H1 (cell line): Measurements from ENCODE around the gene BIRC5. TPM values are rescaled to one million over a fixed set of nuclear protein-coding genes. Genes with fewer than 3 reads are reported as not detected.

ENCODE experiments used
- CTCF ChIA-PET: fragments of 300-600 bp; sonication (Branson Sonifier 250); formaldehyde crosslinking; loops from one replicate; lab custom pipeline; 2021; ENCODE audit not compliant: partially characterized antibody; lab: Charles Lee
- POLR2A ChIA-PET: fragments of 300-600 bp; sonication (Branson Sonifier 250); formaldehyde crosslinking; loops from one replicate; lab custom pipeline; 2021; ENCODE audit warnings: inconsistent platforms; ENCODE audit not compliant: partially characterized antibody; lab: Charles Lee
- DNase-seq, 2 experiments: peaks; one replicate each; pipeline versions ENCODE4 v3.0.0 to v3.0.0-alpha.2; 2010 to 2022; ENCODE audit warnings: low spot score in 2 of 2, low read depth in 1 of 2, mixed read lengths in 1 of 2
- FAIRE-seq: peaks from 2 replicates; lab custom pipeline; 2011; peaks lifted over from hg19 to GRCh38; lab: Jason Lieb, UNC
- H2AFZ ChIP-seq: 2 replicates; pipeline ENCODE4 v1.8.1; 2012; ENCODE audit warnings: low read length, inconsistent platforms
- H2AK5ac ChIP-seq: 2 replicates; pipeline ENCODE4 v1.6.1; 2013; ENCODE audit warnings: low read depth, low read length
- H2BK120ac ChIP-seq: replicated peaks from 2 replicates; pipeline ENCODE3; 2013; ENCODE audit warnings: low read depth, low read length, inconsistent platforms
- H2BK12ac ChIP-seq: 2 replicates; pipeline ENCODE4 v1.6.1; 2013; ENCODE audit warnings: low read depth, low read length
- H2BK15ac ChIP-seq: 2 replicates; pipeline ENCODE4 v1.6.1; 2013; ENCODE audit warnings: low read length
- H2BK20ac ChIP-seq: 2 replicates; pipeline ENCODE4 v1.6.1; 2013; ENCODE audit warnings: low read length
- H2BK5ac ChIP-seq: 2 replicates; pipeline ENCODE4 v1.6.1; 2013; ENCODE audit warnings: low read depth, low read length
- H3K14ac ChIP-seq: 2 replicates; pipeline ENCODE4 v1.6.1; 2013; ENCODE audit warnings: inconsistent platforms; ENCODE audit not compliant: insufficient read length
- H3K18ac ChIP-seq: 2 replicates; pipeline ENCODE4 v1.6.1; 2013; ENCODE audit warnings: low read length; ENCODE audit errors: extremely low read depth
- H3K23ac ChIP-seq: 2 replicates; pipeline ENCODE4 v1.6.1; 2013; ENCODE audit warnings: inconsistent platforms; ENCODE audit not compliant: insufficient read length
- H3K23me2 ChIP-seq: 2 replicates; pipeline ENCODE4 v1.6.1; 2013; ENCODE audit warnings: low read depth, low read length
- H3K27ac ChIP-seq: 2 replicates; pipeline ENCODE4 v1.6.1; 2011; ENCODE audit warnings: low read depth, low read length, inconsistent platforms
- H3K27me3 ChIP-seq, 4 experiments: replicated peaks in 1 of 4; 1 replicate in 1 of 4; 2 replicates in 3 of 4; pipeline versions ENCODE4 v1.6.1 to v1.8.1; 2011 to 2013; ENCODE audit warnings: low read length in 3 of 4, mild to moderate bottlenecking in 3 of 4, inconsistent platforms in 2 of 4, mixed read lengths in 2 of 4, moderate library complexity in 1 of 4; ENCODE audit not compliant: control insufficient read depth in 3 of 4, insufficient read depth in 3 of 4; ENCODE audit errors: extremely low read depth in 1 of 4
- H3K36me3 ChIP-seq, 4 experiments: 2 replicates each; pipeline versions ENCODE4 v1.6.1 to v1.8.1; 2011 to 2013; ENCODE audit warnings: mild to moderate bottlenecking in 4 of 4, low read length in 3 of 4, moderate library complexity in 2 of 4, control low read depth in 1 of 4, inconsistent platforms in 1 of 4; ENCODE audit not compliant: insufficient read depth in 4 of 4, control insufficient read depth in 2 of 4
- H3K4ac ChIP-seq: replicated peaks from 2 replicates; pipeline ENCODE3; 2013; ENCODE audit warnings: low read length, low read depth, mixed read lengths, inconsistent platforms; ENCODE audit not compliant: insufficient read length
- H3K4me1 ChIP-seq, 4 experiments: replicated peaks in 1 of 4; 1 replicate in 1 of 4; 2 replicates in 3 of 4; pipeline versions ENCODE4 v1.6.1 to v1.8.1; 2011 to 2013; ENCODE audit warnings: low read length in 3 of 4, inconsistent platforms in 2 of 4, mixed read lengths in 1 of 4; ENCODE audit not compliant: insufficient read depth in 4 of 4, control insufficient read depth in 3 of 4
- H3K4me2 ChIP-seq, 2 experiments: 2 replicates each; pipeline versions ENCODE4 v1.6.1 to v1.8.1; 2011 to 2013; ENCODE audit warnings: low read depth in 2 of 2, low read length in 2 of 2, control low read depth in 1 of 2, inconsistent platforms in 1 of 2, mild to moderate bottlenecking in 1 of 2; ENCODE audit not compliant: insufficient read depth in 1 of 2
- H3K4me3 ChIP-seq, 4 experiments: fragments of 200-600, 300-600 bp in 1 of 4; sonication (generic), shearing (Covaris generic), sonication (Bioruptor Twin) in 1 of 4; 2 replicates each; pipeline versions ENCODE4 v1.5.1 to v1.8.1; 2011 to 2016; ENCODE audit warnings: low read length in 4 of 4, low read depth in 3 of 4, control low read depth in 2 of 4, inconsistent platforms in 2 of 4, mild to moderate bottlenecking in 2 of 4, mixed read lengths in 1 of 4, moderate library complexity in 1 of 4; ENCODE audit not compliant: insufficient read depth in 2 of 4; ENCODE audit errors: extremely low read depth in 1 of 4
- H3K56ac ChIP-seq: replicated peaks from 2 replicates; pipeline ENCODE3; 2013; ENCODE audit warnings: low read depth, mild to moderate bottlenecking, mixed read lengths, low read length, inconsistent platforms; ENCODE audit not compliant: insufficient read length
- H3K79me1 ChIP-seq: 2 replicates; pipeline ENCODE4 v1.6.1; 2013; ENCODE audit warnings: low read depth, low read length, control low read depth
- H3K79me2 ChIP-seq, 2 experiments: 2 replicates each; pipeline versions ENCODE4 v1.6.1 to v1.8.1; 2012 to 2013; ENCODE audit warnings: low read length in 2 of 2, mild to moderate bottlenecking in 2 of 2, inconsistent platforms in 1 of 2; ENCODE audit not compliant: insufficient read depth in 2 of 2, control insufficient read depth in 1 of 2
- H3K9ac ChIP-seq, 4 experiments: replicated peaks in 1 of 4; 1 replicate in 1 of 4; 2 replicates in 3 of 4; pipeline versions ENCODE4 v1.6.1 to v1.8.1; 2011 to 2013; ENCODE audit warnings: low read depth in 3 of 4, low read length in 3 of 4, control low read depth in 2 of 4, mild to moderate bottlenecking in 2 of 4, moderate library complexity in 2 of 4, inconsistent platforms in 1 of 4; ENCODE audit errors: extremely low read depth in 1 of 4
- H3K9me3 ChIP-seq, 2 experiments: 2 replicates each; pipeline versions ENCODE4 v1.6.1 to v1.8.1; 2012 to 2013; ENCODE audit warnings: mild to moderate bottlenecking in 2 of 2, moderate library complexity in 2 of 2, control low read depth in 1 of 2, inconsistent platforms in 1 of 2, low read depth in 1 of 2, low read length in 1 of 2, mixed read lengths in 1 of 2; ENCODE audit not compliant: insufficient read depth in 2 of 2
- H4K20me1 ChIP-seq, 2 experiments: replicated peaks in 1 of 2; 2 replicates each; pipeline versions ENCODE3 to v1.8.1; 2011 to 2013; ENCODE audit warnings: inconsistent platforms in 2 of 2, low read length in 2 of 2, mild to moderate bottlenecking in 1 of 2; ENCODE audit not compliant: insufficient read depth in 2 of 2, control insufficient read depth in 1 of 2
- H4K5ac ChIP-seq: 2 replicates; pipeline ENCODE4 v1.6.1; 2013; ENCODE audit warnings: low read length, low read depth, mixed read lengths, inconsistent platforms; ENCODE audit not compliant: insufficient read length
- H4K8ac ChIP-seq: 2 replicates; pipeline ENCODE4 v1.8.0; 2013; ENCODE audit warnings: mild to moderate bottlenecking, moderate library complexity, low read length, inconsistent platforms; ENCODE audit not compliant: insufficient read depth; ENCODE audit errors: extremely low read depth
- H4K91ac ChIP-seq: replicated peaks from 2 replicates; pipeline ENCODE3; 2013; ENCODE audit warnings: low read length, mixed read lengths, inconsistent platforms; ENCODE audit not compliant: insufficient read length
- SAP30 ChIP-seq: fragments of 300-600 bp; sonication (generic); IDR thresholded peaks from 2 replicates; pipeline ENCODE4 v1.7.1; 2012; ENCODE audit warnings: low read length, moderate library complexity, mild to moderate bottlenecking, inconsistent platforms; ENCODE audit not compliant: insufficient read depth, insufficient replicate concordance
- TCF12 ChIP-seq: IDR thresholded peaks from 2 replicates; pipeline ENCODE4 v1.6.1; 2011; ENCODE audit warnings: low read depth, mild to moderate bottlenecking, low read length
- WGBS, 2 experiments: shearing (Covaris generic) in 1 of 2; methylation state at CpG; one replicate each; pipeline versions ENCODE4 v1.1.6 to v1.1.7; 2013 to 2015; ENCODE audit warnings: low lambda C conversion rate in 2 of 2, mixed read lengths in 2 of 2, inconsistent platforms in 1 of 2, low coverage in 1 of 2, missing lambda C conversion rate in 1 of 2; ENCODE audit not compliant: insufficient replicate concordance in 2 of 2, insufficient coverage in 1 of 2, insufficient read length in 1 of 2; ENCODE audit errors: extremely low coverage in 1 of 2, missing lambda C conversion rate in 1 of 2; 5-methylcytosine and 5-hydroxymethylcytosine counted together
- polyA plus RNA-seq, 7 experiments: library from polyadenylated mRNA; depleted of rRNA in 3 of 7; stranded (reverse) in 5 of 7; unstranded in 2 of 7; fragments of >200 nt in 5 of 7; fragments of 200-250 nt in 2 of 7; gene quantifications; 1 replicate in 5 of 7; 2 replicates in 1 of 7; 4 replicates in 1 of 7; pipeline versions ENCODE4 v1.2.1 to v1.2.3, GENCODE V29; 2011 to 2013; ENCODE audit warnings: missing spikeins in 2 of 7, mixed read lengths in 2 of 7
- total RNA-seq: library from RNA; stranded (reverse); fragmentation: NEBNext Ultra II Directional; extraction: Animal tissue kit (Norgen Biotek cat#: 25700); gene quantifications from 2 replicates; pipeline ENCODE4 v1.2.1, GENCODE V29; 2021

BIRC5 gene
- total and polyA plus RNA-seq, 2 of the 8 experiments (the other 6 are each of a cell fraction or from before 2014, with no cell fraction given), result 42.2 to 108 TPM

DNA sequence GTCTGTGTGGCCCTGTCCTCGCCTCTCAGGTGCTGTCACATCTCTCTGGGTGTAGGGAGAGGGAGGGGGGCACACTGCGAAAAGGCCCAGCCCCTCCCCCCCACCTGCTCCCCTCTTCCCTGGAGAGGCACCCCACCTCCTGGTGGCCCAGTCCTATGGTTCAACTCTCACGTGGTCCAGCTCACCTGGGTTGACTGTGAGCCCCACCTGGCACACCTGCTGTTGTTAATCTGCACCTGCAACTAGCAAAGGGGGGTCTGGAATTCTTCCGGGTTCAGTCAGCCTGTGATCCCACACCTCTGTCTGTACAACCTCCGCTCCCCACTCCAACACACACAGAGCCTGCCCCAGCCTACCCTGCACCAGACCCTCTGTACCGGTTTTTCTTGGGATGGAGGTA lies 47.6 kb upstream of the BIRC5 start:
- no peaks in the 10 kb centered on the region for H3K27me3 ChIP-seq
- H2BK5ac ChIP-seq, result no peak overlapping the region
- ChIA-PET CTCF (interaction anchor here (1.2 to 2.6 kb wide), 4 partner anchors 9 to 81 kb away, joined by 4 to 13 read pairs (median 8); no protein-coding TSS in a partner anchor), POLR2A (no interaction called here)
- no peak overlapping the region for H3K4me2 ChIP-seq
- peaks cover 0 to 25% (median 14%) of the 10 kb centered on the region in 4 experiments; a peak in 6 of 7 replicates for H3K4me1 ChIP-seq
- H3K9me3 ChIP-seq, result no peaks in the 10 kb centered on the region
- no peaks in the 10 kb centered on the region for H3K79me2 ChIP-seq
- no peak overlapping the region for H4K8ac ChIP-seq
- DNase-seq, result no peak
- no peak overlapping the region for H3K18ac ChIP-seq
- 64% methylated on average over 5 of the region's 6 CpGs; no CpG with 5 or more reads in 1 of the 2 experiments for WGBS, 2 experiments
- no peak overlapping the region for H3K14ac ChIP-seq
- peaks cover 5 to 6% of the 10 kb centered on the region in 2 experiments for H4K20me1 ChIP-seq
- H2BK15ac ChIP-seq, result 0 out of 2 replicates have a peak overlapping the region, but pooled peaks have one; percentile 29
- 0 out of 2 replicates have a peak, but pooled peaks have one; percentile 73 for TF ChIP-seq TCF12
- no peak for TF ChIP-seq SAP30
- no peak overlapping the region for H2AFZ ChIP-seq
- H2BK12ac ChIP-seq, result no peak overlapping the region
- H4K5ac ChIP-seq, result no peak overlapping the region
- no peak overlapping the region for H3K4me3 ChIP-seq
- no peak for FAIRE-seq
- no peak overlapping the region for H2BK20ac ChIP-seq
- no peaks in the 10 kb centered on the region; a peak in 1 of 8 replicates for H3K36me3 ChIP-seq
- peaks cover 6% of the 10 kb centered on the region for H3K79me1 ChIP-seq
- no peak overlapping the region for H2BK120ac ChIP-seq
- H3K23ac ChIP-seq, result no peak overlapping the region
- no peak overlapping the region for H3K27ac ChIP-seq
- H3K23me2 ChIP-seq, result peaks cover 5% of the 10 kb centered on the region; the same call in 1 of the 2 replicates
- no peak overlapping the region for H2AK5ac ChIP-seq
- no peak overlapping the region for H4K91ac ChIP-seq
- no peak overlapping the region for H3K9ac ChIP-seq
- H3K56ac ChIP-seq, result no peak overlapping the region
- H3K4ac ChIP-seq, result no peak overlapping the region
